T-helper 17 cell (primary cell): ENCODE results near the gene KRTAP5-8. TPM values are rescaled to one million over a fixed set of nuclear protein-coding genes. Genes with fewer than 3 reads are reported as not detected.
A peak's percentile ranks its signal among the peaks of the same experiment; 100 is the strongest.
"Not testable (repeated sequence)": the region's sequence is repeated elsewhere in the genome, so short reads cannot be mapped to it uniquely, and the experiment has no call there.

ENCODE experiments used
- ATAC-seq: fragments of 150-1000 bp; cut with Tn5 transposase; 2 replicates; pipeline ENCODE4 v1.10.0; 2021; ENCODE audit warnings: mild to moderate bottlenecking, moderate library complexity
- DNase-seq, 3 donors: peaks; one replicate each; pipeline versions ENCODE4 v3.0.0 to v3.0.0-alpha.2; 2020 to 2021
- H3K9me3 ChIP-seq: one replicate; pipeline ENCODE4 v1.7.0; 2013; ENCODE audit warnings: low read length, mild to moderate bottlenecking; ENCODE audit not compliant: control insufficient read depth, poor library complexity, severe bottlenecking
- H3K27ac Mint-ChIP-seq: one replicate; pipeline ENCODE4 v1.8.0; 2022; ENCODE audit warnings: mild to moderate bottlenecking, moderate library complexity, mixed read lengths
- H3K27me3 Mint-ChIP-seq: one replicate; pipeline ENCODE4 v1.8.0; 2022; ENCODE audit warnings: mixed read lengths
- H3K36me3 Mint-ChIP-seq: one replicate; pipeline ENCODE4 v1.8.0; 2022; ENCODE audit warnings: low read depth, mixed read lengths
- H3K4me1 Mint-ChIP-seq: one replicate; pipeline ENCODE4 v1.8.0; 2022; ENCODE audit warnings: mild to moderate bottlenecking, mixed read lengths
- H3K4me3 Mint-ChIP-seq: one replicate; pipeline ENCODE4 v1.8.0; 2022; ENCODE audit warnings: mild to moderate bottlenecking, moderate library complexity, mixed read lengths
- total RNA-seq, 4 donors: library from RNA in 2 of 4; stranded (reverse) in 2 of 4; gene quantifications; one replicate each; pipeline ENCODE4 v1.2.3 and lab custom pipeline; 2022 to 2026

KRTAP5-8 gene
- total RNA-seq, 2 donors from 2014 or later = 0.37 TPM; not detected in 1

- ATAC-seq, H3K9me3 ChIP-seq, H3K36me3 Mint-ChIP-seq, H3K4me3 Mint-ChIP-seq, DNase-seq, H3K4me1 Mint-ChIP-seq, H3K27ac Mint-ChIP-seq: not testable (repeated sequence)
- H3K27me3 Mint-ChIP-seq = peaks cover 48% of the 10 kb centered on the region
Observed at GRCh38 chr11:71576688-71577465, 39.1 kb downstream of the KRTAP5-8 start.

GRCh38 chr11:71577469-71578004 lies 39.7 kb downstream of the KRTAP5-8 start:
- H3K4me3 Mint-ChIP-seq = no peak overlapping the region

GRCh38 chr11:71579513-71579912 lies 41.7 kb downstream of the KRTAP5-8 start:
- not testable (repeated sequence) for H3K4me3 Mint-ChIP-seq, H3K27ac Mint-ChIP-seq, H3K36me3 Mint-ChIP-seq, H3K9me3 ChIP-seq, ATAC-seq, DNase-seq, H3K4me1 Mint-ChIP-seq
- peaks cover 53% of the 10 kb centered on the region for H3K27me3 Mint-ChIP-seq

More at GRCh38 chr11:71577469-71578004, 39.7 kb downstream of the KRTAP5-8 start:
- Mint-ChIP-seq H3K4me1 (peaks cover 7% of the 10 kb centered on the region), H3K36me3 (peaks cover 3% of the 10 kb centered on the region), H3K27ac (no peak overlapping the region), H3K27me3 (peaks cover 50% of the 10 kb centered on the region)
- DNase-seq (no peak), ATAC-seq (no peak)
- no peaks in the 10 kb centered on the region for H3K9me3 ChIP-seq

- peaks cover 57% of the 10 kb centered on the region for H3K27me3 Mint-ChIP-seq
- ATAC-seq (no peak), DNase-seq (no peak)
- H3K4me3 Mint-ChIP-seq = no peak overlapping the region
- H3K36me3 Mint-ChIP-seq = peaks cover 4% of the 10 kb centered on the region
- H3K4me1 Mint-ChIP-seq = peaks cover 9% of the 10 kb centered on the region
- H3K27ac Mint-ChIP-seq = peak overlapping the region; percentile 9
- no peaks in the 10 kb centered on the region for H3K9me3 ChIP-seq
Observed at GRCh38 chr11:71580057-71581003, 42.5 kb downstream of the KRTAP5-8 start.

GRCh38 chr11:71581826-71582225 lies 44.0 kb downstream of the KRTAP5-8 start:
- no peak overlapping the region for H3K4me3 Mint-ChIP-seq
- ATAC-seq (no peak), DNase-seq (no peak)

GRCh38 chr11:71582309-71582895 lies 44.6 kb downstream of the KRTAP5-8 start, which contains the start of gene KRTAP5-11:
KRTAP5-11 (minus strand) TSS chr11:71582875; CDS start chr11:71582837, 38 bp downstream.
- H3K9me3 ChIP-seq = no peaks in the 10 kb centered on the region
- no peak within 1 kb of the TSS for H3K4me3 Mint-ChIP-seq
- ATAC-seq = no peak
- peaks cover 57% of the 10 kb centered on the region for H3K27me3 Mint-ChIP-seq
- H3K27ac Mint-ChIP-seq = peak within 1 kb of the TSS; percentile 47
- peaks cover 9% of the 10 kb centered on the region for H3K4me1 Mint-ChIP-seq
- DNase-seq = no peak
- peaks cover 4% of the 10 kb centered on the region for H3K36me3 Mint-ChIP-seq

More at GRCh38 chr11:71581826-71582225, 44.0 kb downstream of the KRTAP5-8 start:
- no peaks in the 10 kb centered on the region for H3K9me3 ChIP-seq
- Mint-ChIP-seq H3K4me1 (peaks cover 9% of the 10 kb centered on the region), H3K27me3 (peaks cover 57% of the 10 kb centered on the region), H3K27ac (peak overlapping the region; percentile 47), H3K36me3 (peaks cover 4% of the 10 kb centered on the region)

GRCh38 chr11:71582969-71583368 lies 45.1 kb downstream of the KRTAP5-8 start:
- ATAC-seq, H3K36me3 Mint-ChIP-seq, H3K9me3 ChIP-seq: not testable (repeated sequence)

GRCh38 chr11:71585673-71586072 lies 47.8 kb downstream of the KRTAP5-8 start:
- not testable (repeated sequence) for H3K9me3 ChIP-seq, ATAC-seq, H3K4me3 Mint-ChIP-seq, H3K27ac Mint-ChIP-seq, DNase-seq, H3K36me3 Mint-ChIP-seq, H3K4me1 Mint-ChIP-seq
- peaks cover 51% of the 10 kb centered on the region for H3K27me3 Mint-ChIP-seq

More at GRCh38 chr11:71582969-71583368, 45.1 kb downstream of the KRTAP5-8 start:
- H3K27ac Mint-ChIP-seq, DNase-seq, H3K4me3 Mint-ChIP-seq, H3K4me1 Mint-ChIP-seq: not testable (repeated sequence)
- peaks cover 57% of the 10 kb centered on the region for H3K27me3 Mint-ChIP-seq

- H3K4me3 Mint-ChIP-seq, H3K4me1 Mint-ChIP-seq, H3K36me3 Mint-ChIP-seq, ATAC-seq, H3K9me3 ChIP-seq, H3K27ac Mint-ChIP-seq, DNase-seq: not testable (repeated sequence)
- peaks cover 34% of the 10 kb centered on the region for H3K27me3 Mint-ChIP-seq
Observed at GRCh38 chr11:71588314-71588713, 50.5 kb downstream of the KRTAP5-8 start.

Other genes with a start within 250 kb of the KRTAP5-8 start
- gene DHCR7, start 89.6 kb upstream of the KRTAP5-8 start, total RNA-seq = 10 to 100 TPM; 16.8 to 26.7 TPM
- gene NADSYN1, start 84.8 kb upstream of the KRTAP5-8 start, total RNA-seq = 100 to 1,000 TPM in 1 of 2 donors, 10 to 100 TPM in 1; 99.7 to 114 TPM
- not detected for gene KRTAP5-7, start 10.8 kb upstream of the KRTAP5-8 start, total RNA-seq
- not detected for gene KRTAP5-9, start 10.4 kb downstream of the KRTAP5-8 start, total RNA-seq
- gene KRTAP5-10, start 27.5 kb downstream of the KRTAP5-8 start, total RNA-seq = not detected
- not detected for gene KRTAP5-11, start 44.9 kb downstream of the KRTAP5-8 start, total RNA-seq